Kidney epithelial cell (primary cell): ENCODE data around the gene KDM3B. TPM values are rescaled to one million over a fixed set of nuclear protein-coding genes. Genes with fewer than 3 reads are reported as not detected.
"Not testable (repeated sequence)": the region's sequence is repeated elsewhere in the genome, so short reads cannot be mapped to it uniquely, and the experiment has no call there.

Experiments used
- DNase-seq: peaks from one replicate; pipeline ENCODE4 v3.0.0-alpha.2; 2010; ENCODE audit warnings: low read depth
- H3K27me3 ChIP-seq: 2 replicates; pipeline ENCODE4 v1.6.0; 2011; ENCODE audit warnings: low read length; ENCODE audit not compliant: control insufficient read depth, insufficient read depth
- H3K36me3 ChIP-seq: 2 replicates; pipeline ENCODE4 v1.5.1; 2011; ENCODE audit warnings: low read length; ENCODE audit not compliant: control insufficient read depth, insufficient read depth
- H3K4me3 ChIP-seq: 2 replicates; pipeline ENCODE4 v1.5.1; 2011; ENCODE audit warnings: low read depth, mild to moderate bottlenecking, control low read depth, low read length
- total RNA-seq: library from RNA; depleted of rRNA; stranded (reverse); fragments of >200 nt; gene quantifications from 2 replicates; pipeline ENCODE4 v1.2.3, GENCODE V29; 2015
- TF ChIP-seq, protein P1 (sequence below): IDR thresholded peaks from 2 replicates; pipeline ENCODE4 v1.5.1; 2011; ENCODE audit warnings: mild to moderate bottlenecking, moderate library complexity, low read length, control low read depth, inconsistent platforms; ENCODE audit not compliant: insufficient read depth, poor library complexity, severe bottlenecking

KDM3B gene
- total RNA-seq, result 44.3 and 45.1 TPM in 2 replicates

DNA sequence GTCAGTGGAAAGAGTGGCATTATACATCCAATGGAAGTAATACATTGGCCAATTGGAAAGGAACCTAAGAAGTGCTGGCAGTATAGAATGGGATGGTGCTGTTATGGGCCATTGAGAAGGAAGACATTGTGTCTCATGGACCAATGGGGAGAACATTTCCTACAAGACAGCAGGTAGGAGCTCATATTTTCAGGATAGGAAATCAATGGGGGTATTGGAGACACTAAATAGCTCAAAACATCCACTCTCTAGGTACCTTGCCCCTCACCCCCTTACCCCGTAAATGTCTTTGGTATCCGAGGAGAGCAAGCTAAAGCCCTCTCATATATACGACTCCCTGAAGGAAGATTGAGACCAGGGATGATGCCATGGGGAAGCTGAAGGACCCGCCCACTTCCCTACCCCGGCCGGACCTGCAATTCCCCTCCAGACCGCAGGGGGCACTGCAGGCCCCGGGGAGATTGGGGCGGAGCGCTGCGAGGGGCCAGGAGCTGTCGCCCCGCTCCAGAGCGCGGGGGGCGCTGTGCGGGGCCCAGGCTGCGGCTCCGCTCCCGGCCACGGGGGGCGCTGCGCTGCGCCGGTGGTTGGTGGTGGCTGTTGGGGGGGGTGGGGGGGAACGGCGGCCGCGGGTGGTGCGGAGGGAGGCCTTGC is at the start of gene KDM3B:
Gene KDM3B (plus strand): TSS at position 615 of the 651 bp plus-strand sequence. CDS start 111 bp downstream, outside the sequence.
- H3K27me3 ChIP-seq, result no peaks in the 10 kb centered on the region

DNA sequence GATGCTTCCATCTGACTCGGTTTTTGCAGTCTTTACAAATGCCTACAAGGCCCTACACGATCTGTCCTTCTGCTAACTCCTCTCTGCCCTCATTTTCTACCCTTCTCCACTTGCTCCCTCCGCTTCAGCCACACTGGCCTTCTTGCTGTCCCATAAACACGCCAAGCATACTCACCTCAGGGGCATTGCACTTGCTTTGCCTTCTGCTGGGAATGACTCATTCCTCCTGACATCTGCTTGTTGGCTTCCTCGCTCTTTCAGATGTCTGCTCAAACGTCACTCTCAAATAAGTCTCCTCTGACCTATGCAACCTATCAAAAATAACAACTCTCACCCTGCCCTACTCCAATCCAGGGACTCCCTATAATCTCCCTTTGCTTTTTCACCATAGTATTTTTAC is 49.1 kb upstream of the KDM3B start:
- no peak for DNase-seq
- Histone ChIP-seq H3K4me3 (no peak overlapping the region), H3K36me3 (no peaks in the 10 kb centered on the region), H3K27me3 (no peaks in the 10 kb centered on the region)
- TF ChIP-seq, protein P1, sequence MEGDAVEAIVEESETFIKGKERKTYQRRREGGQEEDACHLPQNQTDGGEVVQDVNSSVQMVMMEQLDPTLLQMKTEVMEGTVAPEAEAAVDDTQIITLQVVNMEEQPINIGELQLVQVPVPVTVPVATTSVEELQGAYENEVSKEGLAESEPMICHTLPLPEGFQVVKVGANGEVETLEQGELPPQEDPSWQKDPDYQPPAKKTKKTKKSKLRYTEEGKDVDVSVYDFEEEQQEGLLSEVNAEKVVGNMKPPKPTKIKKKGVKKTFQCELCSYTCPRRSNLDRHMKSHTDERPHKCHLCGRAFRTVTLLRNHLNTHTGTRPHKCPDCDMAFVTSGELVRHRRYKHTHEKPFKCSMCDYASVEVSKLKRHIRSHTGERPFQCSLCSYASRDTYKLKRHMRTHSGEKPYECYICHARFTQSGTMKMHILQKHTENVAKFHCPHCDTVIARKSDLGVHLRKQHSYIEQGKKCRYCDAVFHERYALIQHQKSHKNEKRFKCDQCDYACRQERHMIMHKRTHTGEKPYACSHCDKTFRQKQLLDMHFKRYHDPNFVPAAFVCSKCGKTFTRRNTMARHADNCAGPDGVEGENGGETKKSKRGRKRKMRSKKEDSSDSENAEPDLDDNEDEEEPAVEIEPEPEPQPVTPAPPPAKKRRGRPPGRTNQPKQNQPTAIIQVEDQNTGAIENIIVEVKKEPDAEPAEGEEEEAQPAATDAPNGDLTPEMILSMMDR, result no peak

More for the DNA sequence above, at the start of gene KDM3B:
- no peaks in the 10 kb centered on the region for H3K36me3 ChIP-seq
- TF ChIP-seq, protein P1, result peak; percentile 96
- peak within 1 kb of the TSS; percentile 75 for H3K4me3 ChIP-seq
- DNase-seq, result no peak

DNA sequence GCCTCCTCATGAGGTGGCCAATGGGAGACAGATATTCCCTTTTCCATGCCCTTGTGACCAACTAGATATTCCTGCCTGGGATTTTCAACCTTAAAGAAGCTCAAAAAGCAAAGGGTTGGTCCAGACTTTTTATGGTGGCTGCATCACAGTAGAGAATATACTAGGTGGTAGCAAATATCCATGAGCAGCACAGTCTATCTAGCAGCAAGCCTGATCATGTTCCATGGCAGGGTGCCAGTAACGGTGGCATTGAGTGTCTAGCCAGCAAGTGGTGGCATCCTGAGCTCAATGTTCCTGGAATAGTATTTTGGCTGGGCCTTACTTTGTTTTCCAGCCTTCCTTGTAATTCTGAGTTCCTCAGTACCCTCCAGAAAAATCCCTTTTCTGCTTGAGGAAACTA is 46.7 kb upstream of the KDM3B start:
- Histone ChIP-seq H3K27me3 (no peaks in the 10 kb centered on the region), H3K36me3 (no peaks in the 10 kb centered on the region), H3K4me3 (no peak overlapping the region)
- TF ChIP-seq, protein P1, result no peak
- DNase-seq, result no peak

DNA sequence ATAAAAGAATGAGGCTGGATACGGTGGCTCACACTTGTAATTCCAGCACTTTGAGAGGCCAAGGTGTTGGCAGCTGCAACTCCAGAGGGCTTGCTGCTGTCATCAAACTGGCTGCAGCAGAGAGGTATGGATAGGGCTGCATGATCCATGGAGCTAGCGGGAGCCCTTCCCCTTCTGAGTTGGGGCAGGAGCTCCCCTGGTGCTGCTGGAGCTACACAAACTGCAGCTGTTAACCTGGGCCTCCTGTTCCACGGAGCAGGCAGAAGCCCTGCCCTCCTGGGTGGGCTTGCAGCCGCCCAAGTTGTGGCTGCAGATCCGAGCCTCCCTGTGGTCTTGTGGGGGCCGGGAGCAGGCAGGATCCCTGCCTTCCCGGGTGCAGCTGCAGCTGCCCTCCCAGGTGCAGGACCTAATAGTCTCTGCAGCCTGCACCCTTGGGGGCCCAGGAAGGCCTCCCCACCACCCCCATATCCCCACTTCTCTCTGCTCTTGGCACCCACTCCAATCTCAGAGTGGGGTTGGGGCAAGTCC is 36.7 kb upstream of the KDM3B start:
- H3K4me3 ChIP-seq, result no peak overlapping the region
- no peaks in the 10 kb centered on the region for H3K36me3 ChIP-seq
- DNase-seq, result no peak
- H3K27me3 ChIP-seq, result no peaks in the 10 kb centered on the region
- TF ChIP-seq, protein P1, result no peak

DNA sequence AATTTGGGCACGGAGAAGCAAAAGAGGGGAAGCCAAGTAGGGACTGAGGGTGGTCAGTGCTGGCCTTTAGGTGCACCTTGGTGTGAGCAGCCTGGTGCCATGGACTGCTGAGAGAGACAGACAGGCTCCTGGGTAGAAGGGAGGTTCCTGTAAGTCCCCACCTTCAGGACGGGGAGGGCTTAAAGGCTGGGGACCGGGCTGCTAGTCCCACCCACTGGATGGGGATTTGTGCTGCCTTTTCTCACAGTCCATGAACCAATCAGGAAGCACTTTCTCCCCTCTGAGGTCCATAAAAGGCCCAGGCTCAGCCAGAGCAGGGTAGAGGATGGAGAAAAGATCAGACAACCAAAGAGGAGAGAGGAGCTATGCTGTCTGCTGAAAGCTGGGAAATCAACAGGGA is 36.1 kb upstream of the KDM3B start:
- DNase-seq, result no peak
- Histone ChIP-seq H3K36me3 (no peaks in the 10 kb centered on the region), H3K27me3 (no peaks in the 10 kb centered on the region), H3K4me3 (no peak overlapping the region)
- TF ChIP-seq, protein P1, result no peak

GRCh38 chr5:138318211-138318610 is 34.3 kb upstream of the KDM3B start:
- not testable (repeated sequence) for DNase-seq, H3K27me3 ChIP-seq, H3K4me3 ChIP-seq, H3K36me3 ChIP-seq
